Activated T-cell treated with anti-CD3 and anti-CD28 coated beads, Interleukin-2, amount 50 U/mL, for 72 hours (primary cell): Measurements from ENCODE around the gene MACROH2A1. TPM values are rescaled to one million over a fixed set of nuclear protein-coding genes. Genes with fewer than 3 reads are reported as not detected.

Experiments used
- ATAC-seq, 2 donors: fragments of 150-1000 bp; cut with Tn5 transposase; replicated peaks in 1 of 2; 2 replicates each; pipeline ENCODE4 v1.10.0; 2021; ENCODE audit warnings: moderate library complexity in 2 of 2, mild to moderate bottlenecking in 1 of 2
- DNase-seq, 2 donors: peaks; one replicate each; pipeline ENCODE4 v3.0.0; 2021 to 2022; ENCODE audit warnings: mixed read lengths in 1 of 2
- H3K27ac Mint-ChIP-seq: one replicate; pipeline ENCODE4 v1.8.0; 2022; ENCODE audit warnings: mild to moderate bottlenecking, moderate library complexity, mixed read lengths
- H3K27me3 Mint-ChIP-seq: one replicate; pipeline ENCODE4 v1.8.0; 2022; ENCODE audit warnings: low read depth, mixed read lengths
- H3K36me3 Mint-ChIP-seq, 2 donors: one replicate each; pipeline ENCODE4 v1.8.0; 2022; ENCODE audit warnings: mixed read lengths in 2 of 2, mild to moderate bottlenecking in 1 of 2; ENCODE audit not compliant: insufficient read depth in 2 of 2
- H3K4me1 Mint-ChIP-seq: one replicate; pipeline ENCODE4 v1.8.0; 2022; ENCODE audit warnings: low read depth, mixed read lengths
- H3K4me3 Mint-ChIP-seq, 2 donors: one replicate each; pipeline ENCODE4 v1.8.0; 2022; ENCODE audit warnings: mild to moderate bottlenecking in 2 of 2, mixed read lengths in 2 of 2, moderate library complexity in 2 of 2
- H3K9me3 Mint-ChIP-seq, 2 donors: one replicate each; pipeline ENCODE4 v1.8.0; 2022; ENCODE audit warnings: mixed read lengths in 2 of 2
- total RNA-seq, 2 donors: library from RNA; stranded (reverse); gene quantifications; one replicate each; pipeline ENCODE4 v1.2.3, GENCODE V29; 2022

Gene MACROH2A1
- 100 to 1,000 TPM; 136 to 140 TPM for total RNA-seq

DNA sequence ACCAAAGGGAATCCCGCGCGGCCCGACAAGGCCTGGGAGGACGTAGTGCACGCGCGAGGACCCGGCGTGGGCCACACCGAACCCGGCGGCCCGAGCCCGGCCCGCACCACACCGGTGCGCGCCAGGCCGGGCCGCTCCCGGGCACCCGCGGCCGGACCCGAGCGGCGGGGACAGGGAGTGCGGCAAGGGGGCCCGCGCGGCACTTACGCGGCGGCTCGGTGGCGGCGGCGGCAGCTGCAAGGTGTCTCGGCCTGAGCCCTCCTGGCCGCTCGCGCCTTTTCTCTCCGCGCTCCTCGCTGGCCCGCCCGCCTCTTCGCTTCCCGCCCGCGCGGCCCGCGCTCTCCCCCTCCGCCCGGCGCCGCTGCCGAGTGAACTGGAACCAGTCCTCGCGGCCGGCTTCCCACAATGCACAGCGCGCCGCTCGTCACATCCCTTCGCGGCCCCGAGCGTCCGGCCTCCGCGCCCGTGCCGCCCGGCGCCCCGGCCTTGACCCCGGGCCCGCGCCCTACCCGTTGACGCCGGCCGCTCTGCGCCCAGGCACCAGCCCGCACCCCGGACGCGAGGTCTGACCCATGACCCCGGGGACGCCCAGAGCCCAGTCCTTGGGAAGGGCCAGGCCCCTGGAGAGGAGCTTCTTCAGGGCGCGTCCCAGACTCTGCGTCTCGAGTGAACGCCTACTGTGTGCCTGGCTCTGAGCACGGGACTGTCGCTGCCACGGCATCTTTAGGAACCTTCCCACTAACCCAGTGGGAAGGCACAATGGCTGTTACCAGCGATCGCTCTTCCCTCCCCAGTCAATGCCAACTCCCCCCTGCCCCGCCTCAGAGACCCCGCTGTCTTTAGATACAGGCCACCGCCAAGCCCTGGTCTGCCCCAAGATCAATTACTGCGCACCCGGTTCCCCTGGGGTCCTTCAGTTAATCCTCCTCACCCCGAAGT lies at the start of gene MACROH2A1:
Gene MACROH2A1 (minus strand): TSS at position 377 of the 939 bp plus-strand sequence. CDS start 10,138 bp downstream, outside the sequence.
- H3K4me3 Mint-ChIP-seq, result peak within 1 kb of the TSS; percentile 89 to 92
- H3K36me3 Mint-ChIP-seq, result peaks cover 0 to 7% of the 10 kb centered on the region in 2 donors
- DNase-seq (peak; percentile 92), ATAC-seq (peak; percentile 93 to 94)
- no peaks in the 10 kb centered on the region for H3K9me3 Mint-ChIP-seq
- H3K4me1 Mint-ChIP-seq, result peaks cover 59% of the 10 kb centered on the region
- no peaks in the 10 kb centered on the region for H3K27me3 Mint-ChIP-seq
- H3K27ac Mint-ChIP-seq, result peak within 1 kb of the TSS; percentile 91

DNA sequence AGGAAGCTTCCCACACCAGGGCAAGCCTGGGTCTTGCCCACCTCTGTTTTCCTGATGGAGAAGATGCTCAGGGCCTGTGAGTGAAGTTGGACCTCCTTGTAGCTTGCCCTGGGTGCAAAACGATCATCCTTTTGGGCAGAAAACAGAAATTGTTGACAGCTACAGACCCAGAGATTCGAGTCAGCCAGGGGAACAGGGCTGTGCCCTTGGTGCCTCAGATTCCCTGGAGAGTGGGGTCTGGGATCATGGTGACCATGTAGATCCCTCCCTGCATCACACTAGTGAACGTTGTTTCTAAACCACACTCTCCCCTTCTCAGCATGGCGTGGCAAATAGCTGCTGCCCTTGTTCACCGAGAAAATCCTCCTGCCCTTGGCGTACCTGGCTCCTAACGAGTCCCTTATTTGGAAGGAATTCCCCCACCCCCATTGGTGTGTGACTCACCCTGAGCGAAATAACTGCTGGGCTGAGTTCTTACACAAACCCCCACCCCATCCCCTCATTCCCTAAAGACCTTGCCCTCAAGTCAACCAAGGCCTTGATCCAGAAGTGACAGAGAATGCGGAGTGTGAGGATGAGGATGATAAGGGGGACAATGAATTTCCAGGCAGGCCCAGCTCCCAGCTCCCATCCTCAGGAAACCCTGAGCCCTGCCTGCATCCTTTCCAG lies 49.2 kb upstream of the MACROH2A1 start:
- ATAC-seq (no peak), DNase-seq (no peak)
- Mint-ChIP-seq H3K27ac (no peak overlapping the region), H3K36me3 (no peaks in the 10 kb centered on the region), H3K9me3 (no peaks in the 10 kb centered on the region), H3K4me3 (no peak overlapping the region), H3K4me1 (no peaks in the 10 kb centered on the region), H3K27me3 (no peaks in the 10 kb centered on the region)

DNA sequence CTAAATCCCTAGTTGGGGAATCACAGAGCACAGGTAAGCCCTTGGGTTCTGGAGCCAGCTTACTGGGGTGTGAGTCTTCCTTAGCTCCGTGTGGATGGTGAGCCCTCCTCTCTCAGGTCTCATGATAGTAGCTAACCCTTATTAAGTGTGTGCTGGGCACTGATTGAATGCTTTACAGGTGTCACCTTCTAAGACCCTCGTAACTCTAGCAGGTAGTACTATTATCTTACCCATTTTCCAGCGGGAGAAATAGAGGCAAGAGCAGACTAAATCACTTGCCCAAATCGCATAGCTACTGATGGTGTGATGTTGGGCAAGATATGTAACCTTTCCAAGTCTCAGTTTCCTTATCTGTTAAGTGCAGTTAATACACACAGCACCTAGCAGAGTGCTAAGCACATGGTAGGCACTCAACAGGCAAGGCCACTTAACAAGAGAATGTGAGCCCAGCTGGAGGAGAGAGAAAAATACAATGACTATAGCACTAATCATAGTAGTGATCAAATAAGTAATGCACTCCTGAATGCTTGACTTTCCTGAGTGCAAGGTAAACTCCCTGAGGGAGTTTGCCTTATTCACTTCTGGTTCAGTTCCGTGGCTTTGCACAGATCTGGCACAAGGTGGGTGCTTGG lies 48.4 kb upstream of the MACROH2A1 start, which contains the start of gene DCANP1:
Gene DCANP1 (minus strand): TSS at position 51 of the 632 bp plus-strand sequence. CDS start 240 bp downstream, outside the sequence.
- DNase-seq (no peak), ATAC-seq (no peak)
- Mint-ChIP-seq H3K9me3 (no peaks in the 10 kb centered on the region), H3K27ac (no peak within 1 kb of the TSS), H3K27me3 (no peaks in the 10 kb centered on the region), H3K4me3 (no peak within 1 kb of the TSS), H3K36me3 (no peaks in the 10 kb centered on the region), H3K4me1 (no peaks in the 10 kb centered on the region)

DNA sequence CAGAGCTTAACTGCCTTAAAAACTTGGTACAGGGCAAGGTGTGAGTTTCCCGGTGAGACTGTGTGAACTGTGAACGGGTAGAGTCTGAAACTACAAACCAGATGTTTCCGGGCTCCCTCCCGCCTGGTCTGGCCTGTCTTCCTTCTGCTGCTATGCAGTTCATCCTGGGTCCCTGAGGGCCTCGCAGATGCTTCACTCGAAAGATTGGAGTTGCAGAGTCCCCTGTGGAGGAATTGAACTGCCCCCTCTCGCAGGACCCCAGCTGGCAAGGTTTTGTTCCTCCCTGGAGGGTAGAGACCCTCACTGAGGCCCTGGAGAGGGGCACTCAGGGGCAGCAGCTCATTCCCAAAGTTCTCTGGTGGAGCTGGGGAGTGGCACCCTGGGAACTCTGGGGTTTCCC lies 47.6 kb upstream of the MACROH2A1 start:
- Mint-ChIP-seq H3K4me3 (no peak overlapping the region), H3K4me1 (no peaks in the 10 kb centered on the region), H3K27ac (no peak overlapping the region), H3K36me3 (no peaks in the 10 kb centered on the region), H3K9me3 (no peaks in the 10 kb centered on the region), H3K27me3 (no peaks in the 10 kb centered on the region)
- DNase-seq (no peak), ATAC-seq (no peak)

DNA sequence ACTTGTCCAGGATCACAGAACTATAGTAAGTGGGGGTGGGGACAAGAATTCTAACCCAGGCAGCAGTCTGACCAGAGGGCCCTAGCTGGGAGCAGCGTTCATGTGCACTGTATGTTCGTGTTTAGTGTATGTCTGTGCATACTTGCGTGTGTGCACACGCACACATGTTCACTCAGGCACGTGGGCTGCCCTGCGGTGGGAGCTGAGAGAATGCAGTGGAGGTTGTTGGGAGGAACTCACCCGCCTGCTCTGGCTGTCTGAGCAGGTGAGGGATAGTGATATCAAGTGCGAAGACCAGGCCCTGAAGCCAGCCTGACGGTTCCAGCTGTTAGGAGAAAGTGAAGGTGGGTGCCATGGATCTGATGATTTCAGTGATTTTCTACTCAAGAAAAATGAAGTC lies 47.2 kb upstream of the MACROH2A1 start:
- Mint-ChIP-seq H3K4me1 (no peaks in the 10 kb centered on the region), H3K4me3 (no peak overlapping the region), H3K36me3 (no peaks in the 10 kb centered on the region), H3K9me3 (no peaks in the 10 kb centered on the region), H3K27me3 (peaks cover 3% of the 10 kb centered on the region), H3K27ac (no peak overlapping the region)
- no peak for DNase-seq
- no peak for ATAC-seq

DNA sequence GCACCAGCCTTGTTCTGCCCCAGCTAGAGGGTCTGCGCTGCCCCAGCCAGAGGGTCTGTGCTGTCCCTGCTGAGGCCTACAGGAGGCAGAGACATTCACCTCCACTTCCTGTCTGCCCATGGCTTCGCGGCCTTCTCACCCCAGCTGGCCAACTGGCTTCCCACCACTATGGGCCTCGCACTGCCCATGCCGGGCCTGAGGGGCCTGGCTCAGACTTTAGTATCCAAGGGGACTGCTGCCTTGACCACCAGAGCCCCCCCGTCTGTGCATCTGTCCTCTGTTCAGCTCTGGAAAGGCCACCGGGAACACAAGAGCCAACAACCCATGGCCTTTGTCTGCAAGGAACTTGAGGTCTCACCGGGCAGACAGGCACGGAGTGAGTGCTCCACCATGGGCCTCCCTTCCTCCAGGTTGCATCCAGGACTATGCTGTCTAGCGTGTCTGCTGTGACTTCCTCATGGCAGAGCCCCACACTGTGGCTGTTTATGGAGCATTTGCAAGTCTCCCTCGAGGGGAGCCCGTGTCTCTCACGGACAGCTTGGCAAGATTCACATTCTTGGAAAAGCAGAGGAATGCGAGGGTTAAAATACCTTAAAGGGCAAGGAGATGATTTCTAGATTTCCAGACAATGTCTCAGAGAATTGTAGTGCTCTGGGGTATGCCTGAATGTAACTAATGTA lies 46.4 kb upstream of the MACROH2A1 start:
- Mint-ChIP-seq H3K27me3 (peaks cover 6% of the 10 kb centered on the region), H3K4me1 (no peaks in the 10 kb centered on the region), H3K9me3 (no peaks in the 10 kb centered on the region), H3K4me3 (no peak overlapping the region), H3K27ac (no peak overlapping the region), H3K36me3 (no peaks in the 10 kb centered on the region)
- ATAC-seq (no peak), DNase-seq (no peak)

DNA sequence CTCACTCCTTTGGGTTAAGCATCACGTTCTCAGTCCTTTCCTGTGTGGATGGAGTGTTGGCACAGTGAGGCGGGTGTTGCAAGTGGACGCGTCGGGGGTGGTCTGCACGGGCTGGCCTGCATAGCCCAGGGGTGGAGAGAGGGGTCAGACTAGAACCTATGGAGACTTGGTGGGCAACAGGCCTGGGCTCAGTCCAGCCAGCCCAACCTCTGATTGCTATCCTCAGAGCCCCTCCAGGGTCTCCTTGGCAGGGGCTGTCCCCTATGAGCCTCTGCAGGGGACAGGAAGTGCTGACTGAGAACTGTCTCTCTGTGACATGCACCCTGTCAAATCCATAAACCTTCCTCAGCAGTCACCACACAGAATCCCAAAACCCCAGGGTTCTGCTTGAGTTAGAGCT lies 45.9 kb upstream of the MACROH2A1 start:
- ATAC-seq, result no peak
- Mint-ChIP-seq H3K27ac (no peak overlapping the region), H3K9me3 (no peaks in the 10 kb centered on the region)

DNA sequence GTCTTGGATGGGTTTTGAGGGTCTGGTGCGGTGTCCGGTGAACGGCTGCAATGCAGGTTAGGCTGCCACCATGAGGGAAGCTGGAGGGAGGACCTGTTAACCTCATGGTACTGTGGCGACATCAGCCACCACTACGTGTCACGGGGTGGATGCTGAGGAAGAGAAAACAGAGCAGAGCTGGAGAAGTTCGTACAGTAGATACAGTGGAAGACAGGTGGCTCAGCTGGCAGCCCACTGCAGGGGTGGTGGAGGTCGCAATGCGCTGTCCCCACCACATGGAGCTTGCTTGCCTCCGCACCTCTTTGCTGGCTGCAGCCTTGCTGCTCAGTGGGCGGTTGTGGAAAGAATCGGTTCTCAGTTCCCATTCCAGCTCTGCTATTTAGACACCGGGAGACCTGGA lies 45.3 kb upstream of the MACROH2A1 start:
- DNase-seq (no peak), ATAC-seq (no peak)
- Mint-ChIP-seq H3K9me3 (no peaks in the 10 kb centered on the region), H3K36me3 (no peaks in the 10 kb centered on the region), H3K4me3 (no peak overlapping the region), H3K4me1 (no peaks in the 10 kb centered on the region), H3K27ac (no peak overlapping the region), H3K27me3 (peaks cover 6% of the 10 kb centered on the region)

More for the DNA sequence above, 45.9 kb upstream of the MACROH2A1 start:
- Mint-ChIP-seq H3K4me1 (no peaks in the 10 kb centered on the region), H3K27me3 (peaks cover 6% of the 10 kb centered on the region), H3K4me3 (no peak overlapping the region), H3K36me3 (no peaks in the 10 kb centered on the region)
- DNase-seq, result no peak

DNA sequence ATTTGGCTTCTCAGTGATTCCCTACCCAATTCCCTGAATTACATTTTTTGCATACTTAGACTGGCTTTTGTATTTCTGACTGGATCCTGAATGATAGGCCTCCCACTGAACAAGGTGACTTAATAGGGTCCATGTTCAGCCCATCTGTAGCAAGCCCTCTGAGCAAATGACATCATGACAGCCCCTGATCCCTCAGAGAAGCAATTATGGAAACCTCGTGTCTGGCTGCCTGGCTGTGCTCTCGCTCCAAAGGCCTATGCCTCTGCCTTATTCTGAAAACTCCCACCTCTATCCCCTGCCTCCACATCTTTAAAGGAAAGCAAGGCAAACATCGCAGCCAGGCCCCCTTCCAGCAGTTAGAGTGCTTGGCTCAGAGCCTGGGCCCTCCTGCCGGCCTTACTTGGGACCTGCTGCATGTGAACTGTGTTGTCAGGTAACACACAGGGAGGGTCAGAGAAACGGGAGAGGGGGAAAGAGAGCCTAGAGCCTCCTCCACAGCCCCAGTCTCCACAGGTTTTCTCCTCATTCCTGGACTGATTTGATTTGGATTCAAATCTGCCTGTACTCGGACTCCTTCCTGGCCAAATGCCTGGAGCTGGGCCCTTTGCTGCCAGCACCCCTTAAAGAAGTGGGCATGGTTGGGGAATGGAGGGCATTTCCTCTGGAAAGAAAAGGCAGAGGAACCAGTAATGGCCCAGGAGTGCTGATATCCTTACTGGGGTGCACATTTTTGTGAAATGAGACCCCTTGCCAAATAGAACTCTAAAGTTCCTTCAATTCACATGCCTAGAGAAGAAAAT lies 44.3 kb upstream of the MACROH2A1 start:
- Mint-ChIP-seq H3K36me3 (no peaks in the 10 kb centered on the region), H3K9me3 (no peaks in the 10 kb centered on the region), H3K27ac (no peak overlapping the region), H3K27me3 (peaks cover 6% of the 10 kb centered on the region), H3K4me1 (no peaks in the 10 kb centered on the region), H3K4me3 (no peak overlapping the region)
- ATAC-seq, result no peak
- DNase-seq, result no peak

DNA sequence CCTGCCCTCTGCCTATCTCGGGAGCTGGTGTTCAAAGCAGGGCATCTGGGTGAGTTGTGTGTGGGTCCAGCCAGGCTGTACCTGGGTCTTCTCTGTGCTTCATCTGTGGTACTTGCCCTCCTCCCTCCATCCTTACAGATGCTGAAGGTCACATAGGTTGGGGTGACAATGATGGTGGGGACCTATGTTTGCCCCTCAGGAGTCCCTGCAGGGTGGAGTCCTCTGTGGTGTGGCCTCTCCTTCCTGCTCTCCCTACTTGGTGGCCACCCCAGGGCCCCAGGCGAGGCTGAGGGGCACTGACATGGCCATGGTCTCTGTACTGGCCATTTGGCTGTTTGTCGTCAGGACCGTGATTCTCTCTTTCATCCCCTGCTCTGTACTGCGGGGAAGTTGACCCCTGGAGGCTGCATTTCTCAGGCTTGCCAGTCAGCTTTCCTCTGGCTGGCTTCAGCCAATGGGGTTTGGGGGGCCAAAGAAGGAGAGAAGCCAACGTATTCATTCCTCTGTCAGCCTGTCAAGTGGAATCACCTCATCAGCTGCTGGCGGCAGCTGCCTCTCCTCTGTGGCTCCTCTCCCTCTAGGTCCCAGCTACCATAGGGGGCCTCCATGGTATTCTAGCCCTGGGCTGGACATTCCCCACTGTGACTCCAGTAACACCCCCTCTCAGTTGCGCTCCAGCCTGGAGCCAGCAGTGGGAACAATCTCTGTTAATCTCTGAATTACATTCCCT lies 43.6 kb upstream of the MACROH2A1 start:
- Mint-ChIP-seq H3K27ac (no peak overlapping the region), H3K36me3 (no peaks in the 10 kb centered on the region), H3K4me3 (no peak overlapping the region), H3K9me3 (no peaks in the 10 kb centered on the region), H3K27me3 (peaks cover 6% of the 10 kb centered on the region), H3K4me1 (no peaks in the 10 kb centered on the region)
- peak in 1 of 2 donors; percentile 11 for ATAC-seq
- no peak for DNase-seq

DNA sequence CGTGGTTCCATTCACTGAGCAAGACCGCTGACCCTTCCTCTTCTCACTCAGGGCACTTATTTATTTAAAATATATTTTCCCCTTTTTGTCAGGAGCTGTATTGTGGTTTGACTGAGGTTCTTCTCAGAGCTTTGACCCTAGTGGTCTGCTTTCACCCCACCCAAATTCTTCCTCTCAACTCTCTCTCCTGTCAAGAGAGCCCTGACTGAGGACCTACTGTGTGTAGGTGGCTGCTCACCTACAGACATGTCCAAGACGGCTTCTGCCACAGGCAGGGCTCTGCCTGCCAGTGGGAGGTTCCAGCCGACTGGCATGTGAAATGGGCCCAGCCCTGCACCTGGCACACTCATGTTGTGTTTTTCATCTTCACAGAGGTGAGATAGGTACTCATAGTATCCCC lies 42.9 kb upstream of the MACROH2A1 start:
- H3K27me3 Mint-ChIP-seq, result peaks cover 6% of the 10 kb centered on the region
- no peaks in the 10 kb centered on the region for H3K4me1 Mint-ChIP-seq
- no peak for ATAC-seq
- H3K9me3 Mint-ChIP-seq, result no peaks in the 10 kb centered on the region
- H3K4me3 Mint-ChIP-seq, result no peak overlapping the region
- DNase-seq, result no peak
- no peak overlapping the region for H3K27ac Mint-ChIP-seq
- H3K36me3 Mint-ChIP-seq, result no peaks in the 10 kb centered on the region
